Endodermal cell (in vitro differentiated cells): ENCODE measurements around the gene MMD2. TPM values are rescaled to one million over a fixed set of nuclear protein-coding genes. Genes with fewer than 3 reads are reported as not detected.
"Not testable (repeated sequence)": the region's sequence is repeated elsewhere in the genome, so short reads cannot be mapped to it uniquely, and the experiment has no call there.

Experiments
- DNase-seq: peaks from one replicate; pipeline ENCODE4 v3.0.0-alpha.2; 2017
- H3K27ac ChIP-seq: 2 replicates; pipeline ENCODE4 v1.5.1; 2013; ENCODE audit warnings: mild to moderate bottlenecking, low read depth, low read length, moderate library complexity
- H3K27me3 ChIP-seq: 2 replicates; pipeline ENCODE4 v1.6.1; 2013; ENCODE audit warnings: mild to moderate bottlenecking, low read length, moderate library complexity; ENCODE audit not compliant: insufficient read depth, control insufficient read depth, poor library complexity, severe bottlenecking
- H3K36me3 ChIP-seq: 2 replicates; pipeline ENCODE4 v1.7.0; 2013; ENCODE audit warnings: mild to moderate bottlenecking, low read length, moderate library complexity; ENCODE audit not compliant: control insufficient read depth, insufficient read depth
- H3K4me1 ChIP-seq: one replicate; pipeline ENCODE4 v1.7.0; 2013; ENCODE audit warnings: low read length; ENCODE audit not compliant: control insufficient read depth, insufficient read depth
- H3K4me3 ChIP-seq: 2 replicates; pipeline ENCODE4 v1.5.1; 2013; ENCODE audit warnings: mild to moderate bottlenecking, low read length, moderate library complexity
- H3K9ac ChIP-seq: 2 replicates; pipeline ENCODE4 v1.6.1; 2013; ENCODE audit warnings: mild to moderate bottlenecking, low read length, moderate library complexity; ENCODE audit not compliant: poor library complexity, severe bottlenecking; ENCODE audit errors: extremely low read depth
- H3K9me3 ChIP-seq: 2 replicates; pipeline ENCODE4 v1.6.1; 2013; ENCODE audit warnings: mild to moderate bottlenecking, low read length, moderate library complexity; ENCODE audit not compliant: control insufficient read depth
- H3K27ac Mint-ChIP-seq: 2 replicates; pipeline ENCODE4 v1.8.0; 2020; ENCODE audit warnings: mixed read lengths
- H3K27me3 Mint-ChIP-seq: 2 replicates; pipeline ENCODE4 v1.8.0; 2021; ENCODE audit warnings: mild to moderate bottlenecking, mixed read lengths; ENCODE audit not compliant: insufficient read depth
- H3K36me3 Mint-ChIP-seq: 2 replicates; pipeline ENCODE4 v1.8.0; 2020; ENCODE audit warnings: low read depth, mixed read lengths
- H3K4me1 Mint-ChIP-seq: 2 replicates; pipeline ENCODE4 v1.8.0; 2020; ENCODE audit warnings: mixed read lengths
- H3K4me3 Mint-ChIP-seq: 2 replicates; pipeline ENCODE4 v1.8.0; 2020; ENCODE audit warnings: mild to moderate bottlenecking, moderate library complexity, mixed read lengths
- H3K9me3 Mint-ChIP-seq: 2 replicates; pipeline ENCODE4 v1.8.0; 2020; ENCODE audit warnings: mild to moderate bottlenecking, mixed read lengths
- CTCF ChIP-seq: fragments of 200-600 bp; sonication (generic); conservative IDR thresholded peaks from 2 replicates; pipeline ENCODE4 v1.5.0; 2021; ENCODE audit warnings: antibody characterized with exemption, mild to moderate bottlenecking
- WGBS, 2 experiments: methylation state at CpG; one replicate each; pipeline versions ENCODE4 v1.1.5 to v1.1.7; 2013; ENCODE audit warnings: missing lambda C conversion rate in 2 of 2, mixed read lengths in 1 of 2; ENCODE audit not compliant: insufficient coverage in 1 of 2, insufficient read length in 1 of 2; 5-methylcytosine and 5-hydroxymethylcytosine counted together
- total RNA-seq, 2 donors: library from RNA; stranded (reverse); fragmentation: NEBNext Ultra II Directional in 1 of 2; extraction: Animal tissue kit (Norgen Biotek cat#: 25700) in 1 of 2; gene quantifications; 2 replicates in 1 of 2; 3 replicates in 1 of 2; pipeline ENCODE4 v1.2.1, GENCODE V29; 2021

MMD2 gene
- total RNA-seq, 2 donors from 2014 or later: 0.15 TPM; not detected in 1

GRCh38 chr7:4993471-4993870, 34.5 kb upstream of the MMD2 start:
- no peak for TF ChIP-seq CTCF
- no peak for DNase-seq
- Mint-ChIP-seq H3K9me3 (no peaks in the 10 kb centered on the region), H3K36me3 (peaks cover 80% of the 10 kb centered on the region), H3K27ac (no peak overlapping the region), H3K27me3 (no peaks in the 10 kb centered on the region), H3K4me1 (no peaks in the 10 kb centered on the region), H3K4me3 (no peak overlapping the region)
- Histone ChIP-seq H3K9me3 (no peaks in the 10 kb centered on the region), H3K9ac (no peak overlapping the region), H3K27ac (no peak overlapping the region), H3K27me3 (no peaks in the 10 kb centered on the region), H3K4me3 (no peak overlapping the region), H3K36me3 (peaks cover 79% of the 10 kb centered on the region), H3K4me1 (no peaks in the 10 kb centered on the region)
- WGBS, 2 experiments: 93 to 96% methylated on average over 8 of the region's 8 CpGs

- not testable (repeated sequence) for H3K4me3 Mint-ChIP-seq, H3K4me1 Mint-ChIP-seq, H3K4me3 ChIP-seq, H3K27ac Mint-ChIP-seq, H3K9me3 Mint-ChIP-seq, H3K9ac ChIP-seq, H3K9me3 ChIP-seq, H3K4me1 ChIP-seq, H3K27me3 Mint-ChIP-seq, H3K27me3 ChIP-seq, DNase-seq, H3K27ac ChIP-seq
- H3K36me3 Mint-ChIP-seq: peaks cover 75% of the 10 kb centered on the region
- WGBS, 2 experiments: 90% methylated on average over 1 of the region's 2 CpGs; no CpG with 5 or more reads in 1 of the 2 experiments
- H3K36me3 ChIP-seq: peaks cover 80% of the 10 kb centered on the region
Observed at GRCh38 chr7:4982741-4983140, 23.8 kb upstream of the MMD2 start.

- not testable (repeated sequence) for H3K4me1 Mint-ChIP-seq, H3K4me1 ChIP-seq, H3K9me3 Mint-ChIP-seq, H3K27ac ChIP-seq, DNase-seq, H3K27me3 ChIP-seq, H3K27me3 Mint-ChIP-seq, H3K9ac ChIP-seq, H3K4me3 ChIP-seq, H3K27ac Mint-ChIP-seq, H3K9me3 ChIP-seq, H3K4me3 Mint-ChIP-seq
- H3K36me3 ChIP-seq: peaks cover 80% of the 10 kb centered on the region
- 92 to 95% methylated on average over 16 to 17 of the region's 17 CpGs for WGBS, 2 experiments
- H3K36me3 Mint-ChIP-seq: peaks cover 74% of the 10 kb centered on the region
Observed at GRCh38 chr7:4981295-4981890, 22.4 kb upstream of the MMD2 start.

GRCh38 chr7:4975626-4976025, 16.6 kb upstream of the MMD2 start:
- H3K27me3 ChIP-seq, H3K27me3 Mint-ChIP-seq, DNase-seq, H3K9me3 ChIP-seq, H3K9me3 Mint-ChIP-seq, H3K27ac ChIP-seq, H3K27ac Mint-ChIP-seq, H3K9ac ChIP-seq, H3K4me1 Mint-ChIP-seq, H3K4me1 ChIP-seq: not testable (repeated sequence)
- Mint-ChIP-seq H3K36me3 (peaks cover 41% of the 10 kb centered on the region), H3K4me3 (peak overlapping the region; percentile 83)
- peak overlapping the region; percentile 84 for H3K4me3 ChIP-seq
- WGBS, 2 experiments: 91 to 97% methylated on average over 8 to 13 of the region's 13 CpGs
- H3K36me3 ChIP-seq: peaks cover 41% of the 10 kb centered on the region
